HepG2 (cell line): Measurements from ENCODE around the gene DOCK10. TPM values are rescaled to one million over a fixed set of nuclear protein-coding genes. Genes with fewer than 3 reads are reported as not detected.
A peak's percentile ranks its signal among the peaks of the same experiment; 100 is the strongest.

Experiments used
- ATAC-seq: fragments of 200-7000 bp; cut with Tn5 transposase; 3 replicates; pipeline ENCODE4 v1.9.1; 2020; ENCODE audit warnings: mild to moderate bottlenecking, moderate library complexity
- BruUV-seq: library from RNA; stranded (reverse); fragments of 400-500 nt; replicated peaks from 2 replicates; lab custom pipeline; 2021; lab: Mats Ljungman, UMichigan
- CTCF ChIA-PET: fragments of 300-600 bp; formaldehyde crosslinking; extraction: SDS; loops from one replicate; lab custom pipeline; 2021; ENCODE audit warnings: low total read pairs, inconsistent platforms, low intra/inter-chr PET ratio; lab: Yijun Ruan, JAX
- POLR2A ChIA-PET: fragments of 350-600 bp; sonication (Branson Sonifier 250); formaldehyde crosslinking; loops from one replicate; lab custom pipeline; 2020; ENCODE audit warnings: antibody characterized with exemption, inconsistent platforms; lab: Yijun Ruan, JAX
- DNase-seq: peaks from one replicate; pipeline ENCODE4 v3.0.0-alpha.2; 2015; ENCODE audit warnings: low spot score
- FAIRE-seq: peaks from 3 replicates; lab custom pipeline; 2011; peaks lifted over from hg19 to GRCh38; lab: Jason Lieb, UNC
- H2AFZ ChIP-seq: one replicate; pipeline ENCODE4 v1.6.1; 2011; ENCODE audit warnings: low read length, inconsistent platforms
- H3K27ac ChIP-seq: fragments of 300-600 bp; 3 replicates; pipeline ENCODE4 v1.8.0; 2011; ENCODE audit warnings: mixed run types, mild to moderate bottlenecking, mixed read lengths, low read length, inconsistent platforms; ENCODE audit not compliant: insufficient read depth; ENCODE audit errors: extremely low read length
- H3K27me3 ChIP-seq, 2 experiments: fragments of 200-600 bp in 1 of 2; 2 replicates in 1 of 2; 3 replicates in 1 of 2; pipeline versions ENCODE4 v1.6.0 to v1.8.0; 2011; ENCODE audit warnings: low read length in 2 of 2, mild to moderate bottlenecking in 2 of 2, moderate library complexity in 2 of 2, inconsistent platforms in 1 of 2; ENCODE audit not compliant: insufficient read depth in 2 of 2, control insufficient read depth in 1 of 2
- H3K36me3 ChIP-seq, 2 experiments: fragments of 200-600 bp in 1 of 2; replicated peaks in 1 of 2; 2 replicates in 1 of 2; 3 replicates in 1 of 2; pipeline versions ENCODE4 v1.5.1 to v1.8.0; 2011; ENCODE audit warnings: low read length in 2 of 2, inconsistent platforms in 1 of 2; ENCODE audit not compliant: insufficient read depth in 2 of 2, control insufficient read depth in 1 of 2
- H3K4me1 ChIP-seq: 2 replicates; pipeline ENCODE4 v1.5.1; 2012; ENCODE audit warnings: low read length, inconsistent platforms; ENCODE audit not compliant: insufficient read depth
- H3K4me2 ChIP-seq: 2 replicates; pipeline ENCODE4 v1.6.0; 2011; ENCODE audit warnings: low read depth, low read length, inconsistent platforms
- H3K4me3 ChIP-seq, 3 experiments: fragments of 200-600 bp in 1 of 3; sonication (generic), shearing (Covaris generic) in 1 of 3; replicated peaks in 1 of 3; 2 replicates each; pipeline ENCODE4 v1.5.1; 2011 to 2016; ENCODE audit warnings: low read length in 3 of 3, inconsistent platforms in 2 of 3, low read depth in 2 of 3, mild to moderate bottlenecking in 2 of 3, control low read depth in 1 of 3, mixed read lengths in 1 of 3; ENCODE audit not compliant: insufficient read depth in 1 of 3
- H3K79me2 ChIP-seq: one replicate; pipeline ENCODE4 v1.6.1; 2011; ENCODE audit warnings: low read length, inconsistent platforms; ENCODE audit not compliant: insufficient read depth
- H3K9ac ChIP-seq: 2 replicates; pipeline ENCODE4 v1.6.0; 2011; ENCODE audit warnings: mild to moderate bottlenecking, low read depth, low read length, inconsistent platforms; ENCODE audit not compliant: insufficient read depth
- H3K9me3 ChIP-seq: 2 replicates; pipeline ENCODE4 v1.5.1; 2012; ENCODE audit warnings: mild to moderate bottlenecking, low read length
- H4K20me1 ChIP-seq: 2 replicates; pipeline ENCODE4 v1.6.0; 2011; ENCODE audit warnings: inconsistent platforms, mild to moderate bottlenecking, low read length, moderate library complexity; ENCODE audit not compliant: insufficient read depth
- ATF7 ChIP-seq, 2 experiments: fragments of 450-650 bp in 1 of 2; sonication (generic) in 1 of 2; formaldehyde crosslinking in 1 of 2; IDR thresholded peaks; 2 replicates each; pipeline versions ENCODE4 v1.4.0 to v1.6.1; 2016 to 2020; ENCODE audit warnings: antibody characterized with exemption in 1 of 2, mild to moderate bottlenecking in 1 of 2, missing genetic modification reagents in 1 of 2
- BORCS8-MEF2B ChIP-seq: sonication (generic); formaldehyde crosslinking; IDR thresholded peaks from 2 replicates; pipeline ENCODE4 v1.8.0; 2022; ENCODE audit warnings: mild to moderate bottlenecking, missing genetic modification reagents
- FOXC1 ChIP-seq: sonication (generic); formaldehyde crosslinking; IDR thresholded peaks from 2 replicates; pipeline ENCODE4 v1.8.0; 2022; ENCODE audit warnings: mild to moderate bottlenecking, missing genetic modification reagents, borderline replicate concordance
- FOXK1 ChIP-seq: sonication (generic); formaldehyde crosslinking; IDR thresholded peaks from 2 replicates; pipeline ENCODE4 v1.4.0; 2020; ENCODE audit warnings: low read depth, missing genetic modification reagents, borderline replicate concordance
- HMG20B ChIP-seq: conservative IDR thresholded peaks from 2 replicates; pipeline ENCODE4 v1.6.1; 2016; ENCODE audit warnings: missing genetic modification reagents, missing compliant biosample characterization
- KLF9 ChIP-seq: IDR thresholded peaks from 2 replicates; pipeline ENCODE4 v1.6.1; 2016; ENCODE audit warnings: low read depth
- NFYC ChIP-seq: IDR thresholded peaks from 2 replicates; pipeline ENCODE4 v1.6.1; 2016; ENCODE audit warnings: missing genetic modification reagents, missing compliant biosample characterization
- SKIL ChIP-seq: sonication (generic); formaldehyde crosslinking; IDR thresholded peaks from 2 replicates; pipeline ENCODE4 v1.8.0; 2022; ENCODE audit warnings: missing genetic modification reagents, mild to moderate bottlenecking, moderate library complexity, borderline replicate concordance
- SOX6 ChIP-seq, 2 experiments: fragments of 450-650 bp in 1 of 2; sonication (generic) in 1 of 2; formaldehyde crosslinking in 1 of 2; IDR thresholded peaks; 2 replicates each; pipeline versions ENCODE4 v1.4.0 to v1.6.1; 2017 to 2020; ENCODE audit warnings: antibody characterized with exemption in 1 of 2, mild to moderate bottlenecking in 1 of 2, missing genetic modification reagents in 1 of 2
- STAG1 ChIP-seq: sonication (generic); formaldehyde crosslinking; IDR thresholded peaks from 2 replicates; pipeline ENCODE4 v1.4.0; 2020; ENCODE audit warnings: missing genetic modification reagents
- ZBTB38 ChIP-seq: sonication (generic); formaldehyde crosslinking; IDR thresholded peaks from 2 replicates; pipeline ENCODE4 v1.5.1; 2020; ENCODE audit warnings: mild to moderate bottlenecking, missing genetic modification reagents
- ZKSCAN5 ChIP-seq: sonication (generic); formaldehyde crosslinking; IDR thresholded peaks from 2 replicates; pipeline ENCODE4 v1.5.1; 2020; ENCODE audit warnings: mild to moderate bottlenecking, missing genetic modification reagents
- ZNF143 ChIP-seq: sonication (generic); formaldehyde crosslinking; IDR thresholded peaks from 2 replicates; pipeline ENCODE4 v1.4.0; 2020; ENCODE audit warnings: missing genetic modification reagents
- ZNF639 ChIP-seq: conservative IDR thresholded peaks from 2 replicates; pipeline ENCODE4 v1.6.1; 2018; ENCODE audit warnings: missing genetic modification reagents
- ZNF792 ChIP-seq: IDR thresholded peaks from 2 replicates; pipeline ENCODE4 v1.6.1; 2016
- WGBS: methylation state at CpG from one replicate; pipeline ENCODE4 v1.1.6; 2017; ENCODE audit warnings: low lambda C conversion rate; 5-methylcytosine and 5-hydroxymethylcytosine counted together
- in situ Hi-C: cut with HindIII; loops from 2 replicates; pipeline ENCODE4 v1.10.0; 2017; ENCODE audit warnings: low pct_unique_long_range_greater_than_20kb; ENCODE audit not compliant: extremely low pct_ligation_motif_present
- intact Hi-C: fragments of 100-400 bp; cut with micrococcal nuclease; formaldehyde crosslinking; loops from one replicate; pipeline ENCODE4 v1.10.0; 2022; ENCODE audit not compliant: unreplicated experiment
- polyA plus RNA-seq, 8 experiments: library from polyadenylated mRNA; depleted of rRNA in 3 of 8; stranded (reverse) in 7 of 8; unstranded in 1 of 8; fragments of >200 nt; fragmentation: Illumina TruSeq in 4 of 8; extraction: Trizol in 4 of 8; gene quantifications; 2 replicates each; pipeline versions ENCODE4 v1.2.1 to v1.2.3, GENCODE V29; 2011 to 2016; ENCODE audit warnings: low read depth in 4 of 8, missing spikeins in 1 of 8, mixed read lengths in 1 of 8; ENCODE audit not compliant: insufficient read depth in 1 of 8
- total RNA-seq, 5 experiments: library from RNA; depleted of rRNA; stranded (reverse); fragments of >200 nt; fragmentation: Illumina TruSeq; extraction: Trizol; gene quantifications; 2 replicates each; pipeline ENCODE4 v1.2.3, GENCODE V29; 2016; ENCODE audit warnings: low read depth in 1 of 5

Gene DOCK10
- total and polyA plus RNA-seq, 2 of the 13 experiments (the other 11 are each of a cell fraction or from before 2014, with no cell fraction given), result not detected

GRCh38 chr2:224849264-224849663 lies 193.0 kb downstream of the DOCK10 start:
- no TSS peak for BruUV-seq
- POLR2A ChIA-PET, result no interaction called here
- no peak overlapping the region for H3K4me3 ChIP-seq
- no peaks in the 10 kb centered on the region for H4K20me1 ChIP-seq
- H3K36me3 ChIP-seq, result no peaks in the 10 kb centered on the region
- peak; percentile 86 for ATAC-seq
- peak; percentile 22; the same call in 1 of the 2 replicates for TF ChIP-seq STAG1
- no peak for TF ChIP-seq NFYC (CRISPR knock-in tag)
- no peak overlapping the region for H3K9ac ChIP-seq
- in situ Hi-C loops (no loop called here), intact Hi-C loops (loop anchor here (1.0 kb wide), 1 partner anchor 153 kb away; no protein-coding TSS in a partner anchor)
- no peak for FAIRE-seq
- WGBS, result 16% methylated on average over 6 of the region's 6 CpGs
- CTCF ChIA-PET, result no interaction called here
- H3K27me3 ChIP-seq, result peaks cover 0 to 23% of the 10 kb centered on the region in 2 experiments; a peak in 2 of 5 replicates
- no peak overlapping the region for H3K27ac ChIP-seq
- H3K4me1 ChIP-seq, result no peaks in the 10 kb centered on the region
- H3K79me2 ChIP-seq, result no peaks in the 10 kb centered on the region
- no peak overlapping the region for H2AFZ ChIP-seq
- no peak for DNase-seq
- no peaks in the 10 kb centered on the region for H3K9me3 ChIP-seq
- no peak overlapping the region for H3K4me2 ChIP-seq

GRCh38 chr2:224847961-224848850 lies 194.1 kb downstream of the DOCK10 start:
- no peak overlapping the region for H3K4me2 ChIP-seq
- no peaks in the 10 kb centered on the region for H3K4me1 ChIP-seq
- H3K9me3 ChIP-seq, result no peaks in the 10 kb centered on the region
- WGBS, result 2% methylated on average over 7 of the region's 7 CpGs
- no peak overlapping the region for H3K4me3 ChIP-seq
- H3K36me3 ChIP-seq, result no peaks in the 10 kb centered on the region
- FAIRE-seq, result no peak
- no peak for DNase-seq
- TF ChIP-seq SKIL (CRISPR knock-in tag) (no peak), FOXK1 (CRISPR knock-in tag) (no peak), KLF9 (no peak), ZNF143 (CRISPR knock-in tag) (no peak), ZNF792 (CRISPR knock-in tag) (no peak), ZBTB38 (CRISPR knock-in tag) (no peak), ATF7 (IDR thresholded peaks at IDR 0.05) (no peak), ATF7 (CRISPR knock-in tag; IDR thresholded peaks at IDR 0.05) (no peak), HMG20B (CRISPR knock-in tag) (no peak), ZKSCAN5 (no peak), ZNF639 (CRISPR knock-in tag) (no peak), FOXC1 (no peak), SOX6 (IDR thresholded peaks at IDR 0.05) (no peak), SOX6 (CRISPR knock-in tag; IDR thresholded peaks at IDR 0.05) (no peak), BORCS8-MEF2B (CRISPR knock-in tag) (no peak)
- H4K20me1 ChIP-seq, result no peaks in the 10 kb centered on the region
- ChIA-PET CTCF (no interaction called here), POLR2A (no interaction called here)
- in situ Hi-C loops, result no loop called here
- ATAC-seq, result no peak
- no peak overlapping the region for H3K9ac ChIP-seq
- peaks cover 0 to 23% of the 10 kb centered on the region in 2 experiments; a peak in 2 of 5 replicates for H3K27me3 ChIP-seq
- H2AFZ ChIP-seq, result no peak overlapping the region
- no peaks in the 10 kb centered on the region for H3K79me2 ChIP-seq
- H3K27ac ChIP-seq, result no peak overlapping the region
- intact Hi-C loops, result no loop called here
- BruUV-seq, result no TSS peak
